CD4-positive, alpha-beta T cell treated with Interleukin-2 at 100 ng/mL for 4 hours (primary cell): Measurements from ENCODE around the gene MBD4.
A peak's percentile ranks its signal among the peaks of the same experiment; 100 is the strongest.
"Not testable (repeated sequence)": the region's sequence is repeated elsewhere in the genome, so short reads cannot be mapped to it uniquely, and the experiment has no call there.

Source experiments
- DNase-seq: peaks from one replicate; pipeline ENCODE4 v3.0.0-alpha.2; 2020; ENCODE audit warnings: low spot score

MBD4 gene

GRCh38 chr3:129429602-129430001 is 10.1 kb downstream of the MBD4 start:
- no peak for DNase-seq

GRCh38 chr3:129429080-129429451 is 10.7 kb downstream of the MBD4 start:
- DNase-seq: no peak

GRCh38 chr3:129428376-129429079 is 11.2 kb downstream of the MBD4 start, which contains the start of gene EFCAB12:
Gene EFCAB12, minus strand, starts transcription at chr3:129428636. Its CDS starts 148 bp downstream, at chr3:129428488.
- DNase-seq: peak; percentile 92

- no peak for DNase-seq
Measured at GRCh38 chr3:129428007-129428375, 11.8 kb downstream of the MBD4 start.

- DNase-seq: no peak
Measured at GRCh38 chr3:129425619-129426018, 14.1 kb downstream of the MBD4 start.

GRCh38 chr3:129425213-129425612 is 14.5 kb downstream of the MBD4 start:
- no peak for DNase-seq

- no peak for DNase-seq
Measured at GRCh38 chr3:129424185-129424841, 15.4 kb downstream of the MBD4 start.

- DNase-seq: no peak
Measured at GRCh38 chr3:129422897-129423296, 16.9 kb downstream of the MBD4 start.

GRCh38 chr3:129421988-129422745 is 17.6 kb downstream of the MBD4 start:
- DNase-seq: no peak

- DNase-seq: no peak
Measured at GRCh38 chr3:129421236-129421883, 18.4 kb downstream of the MBD4 start.

GRCh38 chr3:129419476-129419875 is 20.3 kb downstream of the MBD4 start:
- no peak for DNase-seq

- DNase-seq: no peak
Measured at GRCh38 chr3:129418041-129418973, 21.4 kb downstream of the MBD4 start.

GRCh38 chr3:129417326-129417725 is 22.4 kb downstream of the MBD4 start:
- no peak for DNase-seq

GRCh38 chr3:129416415-129416814 is 23.3 kb downstream of the MBD4 start:
- no peak for DNase-seq

- DNase-seq: no peak
Measured at GRCh38 chr3:129415830-129416229, 23.9 kb downstream of the MBD4 start.

- no peak for DNase-seq
Measured at GRCh38 chr3:129415378-129415777, 24.4 kb downstream of the MBD4 start.

- DNase-seq: no peak
Measured at GRCh38 chr3:129413687-129414506, 25.9 kb downstream of the MBD4 start.

GRCh38 chr3:129413238-129413637 is 26.5 kb downstream of the MBD4 start:
- DNase-seq: not testable (repeated sequence)

- DNase-seq: no peak
Measured at GRCh38 chr3:129412542-129413198, 27.1 kb downstream of the MBD4 start.

GRCh38 chr3:129410971-129411370 is 28.8 kb downstream of the MBD4 start:
- DNase-seq: no peak
